GM12892 (cell line): ENCODE measurements around the gene DTNB.
"Not testable (repeated sequence)": the region's sequence is repeated elsewhere in the genome, so short reads cannot be mapped to it uniquely, and the experiment has no call there.

Experiments used
- DNase-seq: peaks from one replicate; pipeline ENCODE4 v3.0.0; 2011; ENCODE audit not compliant: insufficient read length
- FAIRE-seq: peaks from 2 replicates; lab custom pipeline; 2011; peaks lifted over from hg19 to GRCh38; lab: Jason Lieb, UNC
- POLR2A ChIP-seq: IDR thresholded peaks from 2 replicates; pipeline ENCODE4 v1.6.1; 2011; ENCODE audit warnings: low read depth, low read length, control low read depth
- POLR2AphosphoS5 ChIP-seq: IDR thresholded peaks from 2 replicates; pipeline ENCODE4 v1.6.1; 2011; ENCODE audit warnings: low read depth, low read length, control low read depth
- TAF1 ChIP-seq: IDR thresholded peaks from 2 replicates; pipeline ENCODE4 v1.6.1; 2011; ENCODE audit warnings: low read depth, mild to moderate bottlenecking, control low read depth, low read length, borderline replicate concordance

The DTNB gene

GRCh38 chr2:25674077-25674362 is 643 bp upstream of the DTNB start:
- TF ChIP-seq POLR2AphosphoS5 (no peak), TAF1 (no peak), POLR2A (no peak)
- FAIRE-seq (no peak), DNase-seq (no peak)

- peak; percentile 56 for DNase-seq
- no peak for TF ChIP-seq TAF1
- no peak for TF ChIP-seq POLR2A
- FAIRE-seq = peak; percentile 82
These were observed 680 bp downstream of the DTNB start for GRCh38 chr2:25672494-25673299.

- DNase-seq (no peak), FAIRE-seq (no peak)
These were observed 1.8 kb downstream of the DTNB start for GRCh38 chr2:25671622-25672021.

GRCh38 chr2:25669520-25669919 is 3.9 kb downstream of the DTNB start:
- no peak for FAIRE-seq
- TF ChIP-seq POLR2A = no peak
- TF ChIP-seq POLR2AphosphoS5 = no peak
- no peak for TF ChIP-seq TAF1
- DNase-seq = no peak

More at GRCh38 chr2:25671622-25672021, 1.8 kb downstream of the DTNB start:
- no peak for TF ChIP-seq POLR2A
- no peak for TF ChIP-seq TAF1
- no peak for TF ChIP-seq POLR2AphosphoS5

- DNase-seq (no peak), FAIRE-seq (no peak)
- TF ChIP-seq POLR2AphosphoS5 (no peak), POLR2A (no peak), TAF1 (no peak)
These were observed 7.2 kb downstream of the DTNB start for GRCh38 chr2:25666218-25666617.

GRCh38 chr2:25665429-25665828 is 7.9 kb downstream of the DTNB start:
- FAIRE-seq, DNase-seq: not testable (repeated sequence)

GRCh38 chr2:25664965-25665307 is 8.4 kb downstream of the DTNB start:
- FAIRE-seq = no peak
- DNase-seq = no peak
- TF ChIP-seq POLR2AphosphoS5 (no peak), TAF1 (no peak), POLR2A (no peak)

- peak; percentile 19 for DNase-seq
- peak; percentile 88 for FAIRE-seq
- no peak for TF ChIP-seq TAF1
- no peak for TF ChIP-seq POLR2AphosphoS5
- TF ChIP-seq POLR2A = no peak
These were observed 9.0 kb downstream of the DTNB start for GRCh38 chr2:25664183-25664964.

- no peak for FAIRE-seq
- no peak for DNase-seq
- no peak for TF ChIP-seq POLR2A
- TF ChIP-seq POLR2AphosphoS5 = no peak
- TF ChIP-seq TAF1 = no peak
These were observed 18.1 kb downstream of the DTNB start for GRCh38 chr2:25655316-25655715.

GRCh38 chr2:25654801-25655200 is 18.6 kb downstream of the DTNB start:
- no peak for TF ChIP-seq POLR2A
- no peak for TF ChIP-seq POLR2AphosphoS5
- no peak for TF ChIP-seq TAF1
- DNase-seq = no peak
- FAIRE-seq = no peak

- TF ChIP-seq TAF1 (no peak), POLR2AphosphoS5 (no peak), POLR2A (no peak)
These were observed 21.5 kb downstream of the DTNB start for GRCh38 chr2:25651782-25652455.

More at GRCh38 chr2:25651782-25652455, 21.5 kb downstream of the DTNB start:
- no peak for DNase-seq
- no peak for FAIRE-seq
